Activated CD4-positive, alpha-beta memory T cell treated with anti-CD3 and anti-CD28 coated beads for 36 hours (primary cell): Measurements from ENCODE around the gene SLC15A5. TPM values are rescaled to one million over a fixed set of nuclear protein-coding genes. Genes with fewer than 3 reads are reported as not detected.

Experiments used
- CTCF ChIA-PET: fragments of 350-600 bp; sonication (Branson Sonifier 250); formaldehyde crosslinking; loops from one replicate; lab custom pipeline; 2021; ENCODE audit warnings: antibody characterized with exemption, inconsistent platforms; lab: Charles Lee
- POLR2A ChIA-PET: fragments of 350-600 bp; sonication (Branson Sonifier 250); formaldehyde crosslinking; loops from one replicate; lab custom pipeline; 2021; ENCODE audit warnings: antibody characterized with exemption; lab: Charles Lee
- DNase-seq: peaks from one replicate; pipeline ENCODE4 v3.0.0-alpha.2; 2020
- H3K27ac Mint-ChIP-seq: one replicate; pipeline ENCODE4 v1.8.0; 2021; ENCODE audit warnings: mixed read lengths
- H3K27me3 Mint-ChIP-seq: one replicate; pipeline ENCODE4 v1.8.0; 2021; ENCODE audit warnings: mixed read lengths
- H3K36me3 Mint-ChIP-seq: one replicate; pipeline ENCODE4 v1.8.0; 2021; ENCODE audit warnings: mixed read lengths
- H3K4me1 Mint-ChIP-seq: one replicate; pipeline ENCODE4 v1.8.0; 2021; ENCODE audit warnings: low read depth, mixed read lengths
- H3K4me3 Mint-ChIP-seq: one replicate; pipeline ENCODE4 v1.8.0; 2021; ENCODE audit warnings: mild to moderate bottlenecking, mixed read lengths
- H3K9me3 Mint-ChIP-seq: one replicate; pipeline ENCODE4 v1.8.0; 2021; ENCODE audit warnings: mixed read lengths
- intact Hi-C: fragments of 100-400 bp; cut with micrococcal nuclease; formaldehyde crosslinking; loops from one replicate; pipeline ENCODE4 v1.15.1; 2023
- total RNA-seq, 2 experiments: library from RNA; stranded (reverse); gene quantifications; one replicate each; pipeline ENCODE4 v1.2.3, GENCODE V29; 2021

Gene SLC15A5
- total RNA-seq, 2 experiments from 2014 or later: not detected

DNA sequence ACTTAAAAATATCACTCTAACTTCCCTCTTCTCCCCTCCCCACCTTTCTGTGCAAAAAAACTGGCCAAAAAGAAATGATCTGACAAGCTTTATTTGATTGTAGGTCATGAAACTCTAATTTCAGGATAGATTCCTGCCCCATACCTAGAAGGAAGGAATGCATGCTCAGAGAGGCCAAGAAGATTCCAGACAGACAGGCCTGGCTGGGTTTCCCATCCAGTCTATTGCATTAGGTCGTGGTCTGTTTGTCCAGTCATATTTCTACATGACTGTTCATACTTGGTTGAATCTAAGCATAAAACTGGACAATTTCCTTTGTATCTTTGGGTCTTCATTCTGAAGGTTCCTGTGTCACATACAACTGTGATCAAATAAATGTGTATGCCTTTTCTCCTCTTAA, 20.0 kb upstream of the SLC15A5 start:
- ChIA-PET POLR2A (no interaction called here), CTCF (no interaction called here)
- Mint-ChIP-seq H3K27me3 (no peaks in the 10 kb centered on the region), H3K36me3 (no peaks in the 10 kb centered on the region), H3K4me1 (no peaks in the 10 kb centered on the region), H3K4me3 (no peak overlapping the region), H3K9me3 (peaks cover 2% of the 10 kb centered on the region), H3K27ac (no peak overlapping the region)
- no peak for DNase-seq
- intact Hi-C loops: no loop called here

DNA sequence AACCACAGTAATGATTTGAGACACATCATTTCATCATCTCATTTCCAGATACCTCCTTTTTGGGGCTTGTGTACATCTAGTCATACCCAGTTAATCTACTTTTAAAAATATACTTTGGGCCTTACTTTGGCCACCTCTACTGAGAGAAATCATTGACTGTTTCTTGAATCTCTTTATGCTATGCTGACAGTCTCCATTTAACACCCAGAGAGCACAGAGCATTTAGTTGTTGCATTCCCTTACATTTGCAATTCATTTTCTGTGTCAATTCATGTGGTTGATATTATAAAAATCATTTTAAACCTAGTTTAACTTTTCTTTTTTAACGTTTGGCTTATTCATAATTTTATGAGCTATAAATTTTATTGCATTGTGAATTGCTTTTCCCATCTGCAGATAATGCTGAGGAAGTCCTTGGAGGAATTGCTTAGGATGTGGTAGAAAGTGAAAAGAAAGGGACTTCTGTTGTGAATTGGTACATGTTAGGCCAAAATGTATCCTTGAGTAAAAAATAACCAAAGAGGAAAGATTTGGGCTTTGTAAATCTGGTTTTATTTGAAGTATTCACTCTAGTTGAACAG, 17.0 kb upstream of the SLC15A5 start:
- DNase-seq: no peak
- H3K4me1 Mint-ChIP-seq: no peaks in the 10 kb centered on the region
- H3K36me3 Mint-ChIP-seq: no peaks in the 10 kb centered on the region
- no peaks in the 10 kb centered on the region for H3K27me3 Mint-ChIP-seq
- ChIA-PET POLR2A (no interaction called here), CTCF (no interaction called here)
- no peak overlapping the region for H3K27ac Mint-ChIP-seq
- no peak overlapping the region for H3K4me3 Mint-ChIP-seq
- intact Hi-C loops: no loop called here
- peaks cover 6% of the 10 kb centered on the region for H3K9me3 Mint-ChIP-seq

DNA sequence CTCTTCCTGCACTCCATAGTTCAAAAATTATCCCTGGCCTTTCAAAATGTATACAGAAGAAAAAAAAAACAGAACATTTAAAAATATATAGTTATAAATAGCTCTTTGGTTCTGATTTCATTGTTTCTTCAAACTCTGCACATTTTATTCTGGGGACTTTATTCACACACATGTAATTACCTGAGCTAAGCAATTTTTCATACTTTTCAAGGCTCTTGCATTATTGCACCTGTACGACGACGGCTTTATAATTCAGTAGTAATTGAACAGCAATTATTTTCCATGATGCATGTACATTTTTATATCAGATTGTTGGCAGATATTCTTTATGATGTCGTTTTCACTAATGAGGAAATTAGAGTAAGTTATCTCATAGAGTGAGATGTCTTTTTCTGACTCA, 13.5 kb upstream of the SLC15A5 start:
- Mint-ChIP-seq H3K27ac (no peak overlapping the region), H3K27me3 (no peaks in the 10 kb centered on the region), H3K4me1 (no peaks in the 10 kb centered on the region), H3K4me3 (no peak overlapping the region), H3K36me3 (no peaks in the 10 kb centered on the region), H3K9me3 (peaks cover 7% of the 10 kb centered on the region)
- no peak for DNase-seq
- intact Hi-C loops: no loop called here
- POLR2A ChIA-PET: no interaction called here
- CTCF ChIA-PET: no interaction called here

DNA sequence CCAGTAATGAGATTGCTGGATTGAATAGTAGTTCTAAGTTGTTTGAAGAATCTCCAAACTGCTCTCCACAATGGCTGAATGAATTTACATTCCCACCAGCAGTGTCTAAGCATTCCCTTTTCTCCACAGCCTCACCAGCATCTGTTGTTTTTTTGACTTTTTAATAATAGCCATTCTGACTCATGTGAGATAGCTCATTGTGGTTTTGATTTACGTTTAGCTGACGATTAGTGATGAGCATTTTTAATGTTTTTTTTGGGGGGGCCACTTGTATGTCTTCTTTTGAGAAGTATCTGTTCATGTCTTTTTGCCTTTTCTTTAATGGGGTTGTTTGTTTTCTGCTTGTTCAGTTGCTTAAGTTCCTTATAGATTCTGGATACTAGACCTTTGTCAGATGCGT, 8.1 kb upstream of the SLC15A5 start:
- peaks cover 14% of the 10 kb centered on the region for H3K9me3 Mint-ChIP-seq
- ChIA-PET POLR2A (no interaction called here), CTCF (no interaction called here)
- H3K36me3 Mint-ChIP-seq: no peaks in the 10 kb centered on the region
- no peak overlapping the region for H3K4me3 Mint-ChIP-seq
- no peaks in the 10 kb centered on the region for H3K4me1 Mint-ChIP-seq
- intact Hi-C loops: no loop called here
- DNase-seq: no peak
- H3K27me3 Mint-ChIP-seq: no peaks in the 10 kb centered on the region
- H3K27ac Mint-ChIP-seq: no peak overlapping the region

DNA sequence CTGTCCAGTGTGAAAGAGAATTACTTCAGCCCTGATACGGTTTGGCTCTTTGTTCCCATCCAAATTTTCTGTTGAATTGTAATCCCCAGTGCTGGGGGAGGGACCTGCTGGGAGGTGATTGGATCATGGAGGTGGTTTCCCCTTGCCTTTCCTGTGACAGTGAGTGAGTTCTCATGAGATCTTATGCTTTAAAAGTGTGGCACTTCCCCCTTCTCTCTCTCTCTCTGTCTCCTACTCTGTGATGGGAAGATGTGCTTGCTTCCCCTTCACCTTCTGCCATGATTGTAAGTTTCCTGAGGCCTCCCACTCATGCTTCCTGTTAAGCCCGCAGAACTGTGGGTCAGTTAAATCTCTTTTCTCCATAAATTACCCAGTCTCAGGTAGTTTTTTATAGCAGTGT, 5.5 kb upstream of the SLC15A5 start:
- ChIA-PET CTCF (no interaction called here), POLR2A (no interaction called here)
- intact Hi-C loops: no loop called here
- Mint-ChIP-seq H3K9me3 (peaks cover 14% of the 10 kb centered on the region), H3K4me1 (no peaks in the 10 kb centered on the region), H3K36me3 (no peaks in the 10 kb centered on the region), H3K27me3 (no peaks in the 10 kb centered on the region), H3K4me3 (no peak overlapping the region), H3K27ac (no peak overlapping the region)
- DNase-seq: no peak

DNA sequence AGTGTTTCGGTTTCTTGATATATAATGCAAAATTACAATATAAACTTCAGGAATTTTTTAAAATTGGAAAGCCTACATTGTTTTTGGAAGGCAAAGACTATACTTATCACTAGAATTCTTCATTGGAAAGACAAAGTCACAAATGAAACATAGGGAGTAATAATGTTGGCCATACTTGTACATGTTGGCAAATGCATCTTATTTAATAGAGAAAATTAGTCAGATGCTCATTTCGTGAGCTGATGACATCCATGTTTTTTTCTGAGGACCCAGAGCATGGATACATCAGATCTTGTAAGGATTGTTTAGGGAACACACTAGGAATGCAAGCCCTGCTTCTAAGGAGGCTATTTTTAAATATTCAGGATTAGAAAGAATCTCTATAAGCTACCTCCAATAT, 4.6 kb upstream of the SLC15A5 start:
- H3K4me3 Mint-ChIP-seq: no peak overlapping the region
- H3K27me3 Mint-ChIP-seq: no peaks in the 10 kb centered on the region
- ChIA-PET POLR2A (no interaction called here), CTCF (no interaction called here)
- peaks cover 11% of the 10 kb centered on the region for H3K9me3 Mint-ChIP-seq
- no peak overlapping the region for H3K27ac Mint-ChIP-seq
- no peaks in the 10 kb centered on the region for H3K4me1 Mint-ChIP-seq
- intact Hi-C loops: no loop called here
- DNase-seq: no peak
- no peaks in the 10 kb centered on the region for H3K36me3 Mint-ChIP-seq

DNA sequence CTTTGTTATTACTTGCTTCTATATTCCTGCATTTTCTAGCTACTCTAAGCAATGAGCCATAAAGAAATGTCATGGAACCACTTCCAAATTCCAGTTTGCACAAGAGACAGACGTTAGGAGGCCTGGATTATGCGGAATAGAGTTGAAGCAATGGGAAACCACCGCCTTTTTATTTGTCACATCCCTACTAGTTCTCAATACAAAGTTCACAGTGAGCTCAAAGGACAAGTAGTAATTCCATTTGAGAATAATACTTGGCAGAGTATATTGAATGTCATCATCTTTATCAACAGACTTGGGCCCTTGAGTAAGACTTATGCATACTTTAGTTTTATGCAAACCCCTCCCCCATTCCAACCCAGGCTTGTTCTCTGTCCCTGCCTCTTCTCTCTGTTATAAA, 3.7 kb upstream of the SLC15A5 start:
- Mint-ChIP-seq H3K4me1 (no peaks in the 10 kb centered on the region), H3K36me3 (no peaks in the 10 kb centered on the region), H3K9me3 (peaks cover 11% of the 10 kb centered on the region), H3K27me3 (no peaks in the 10 kb centered on the region), H3K27ac (no peak overlapping the region), H3K4me3 (no peak overlapping the region)
- DNase-seq: no peak
- ChIA-PET CTCF (no interaction called here), POLR2A (no interaction called here)
- intact Hi-C loops: no loop called here

DNA sequence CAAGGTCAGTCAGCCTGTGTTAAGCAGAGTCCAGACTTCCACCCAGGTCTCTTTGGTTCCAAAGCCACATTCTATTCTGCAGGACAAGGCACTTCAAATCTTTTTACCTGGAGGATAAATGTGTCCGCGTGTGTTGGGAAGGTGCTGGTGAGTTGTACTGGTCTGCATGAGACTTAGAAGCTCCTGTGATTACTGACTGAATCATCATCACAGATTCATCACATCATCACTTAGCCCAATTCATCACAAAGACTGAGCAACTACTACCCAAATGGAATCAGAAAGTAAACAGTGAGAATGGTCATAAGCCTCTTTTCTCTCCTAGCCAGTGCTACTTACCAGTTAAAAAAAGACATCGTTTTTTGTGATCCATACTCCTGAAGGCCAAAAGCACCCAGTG, 5.3 kb downstream of the SLC15A5 start:
- Mint-ChIP-seq H3K4me3 (no peak overlapping the region), H3K27ac (no peak overlapping the region), H3K4me1 (no peaks in the 10 kb centered on the region), H3K9me3 (no peaks in the 10 kb centered on the region), H3K27me3 (no peaks in the 10 kb centered on the region), H3K36me3 (no peaks in the 10 kb centered on the region)
- POLR2A ChIA-PET: no interaction called here
- DNase-seq: no peak
- intact Hi-C loops: no loop called here
- CTCF ChIA-PET: no interaction called here

DNA sequence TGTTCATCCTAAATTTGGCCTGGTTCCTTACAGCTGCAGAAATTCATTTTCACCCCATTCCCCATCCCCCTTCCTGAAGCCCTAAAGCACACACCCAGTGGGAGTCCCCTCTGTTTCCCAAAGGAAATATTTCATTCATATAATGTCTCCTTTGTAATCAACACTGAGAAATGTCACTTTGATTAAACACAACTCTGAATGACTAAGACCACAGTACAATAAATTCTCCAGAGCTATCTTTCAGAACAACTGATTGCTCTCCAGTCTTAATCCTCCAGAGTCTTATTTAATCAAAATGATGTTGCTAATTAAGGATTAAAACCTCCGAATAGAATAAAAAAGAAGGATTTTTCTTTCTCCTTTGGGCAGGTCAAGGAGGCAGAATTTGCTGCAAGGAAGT, 6.4 kb downstream of the SLC15A5 start:
- ChIA-PET CTCF (no interaction called here), POLR2A (interaction anchor here (0.5 kb wide), 1 partner anchor 219 kb away, joined by 3 read pairs; no protein-coding TSS in a partner anchor)
- Mint-ChIP-seq H3K9me3 (no peaks in the 10 kb centered on the region), H3K4me3 (no peak overlapping the region), H3K27me3 (no peaks in the 10 kb centered on the region), H3K27ac (no peak overlapping the region), H3K36me3 (no peaks in the 10 kb centered on the region), H3K4me1 (no peaks in the 10 kb centered on the region)
- no peak for DNase-seq
- intact Hi-C loops: no loop called here

DNA sequence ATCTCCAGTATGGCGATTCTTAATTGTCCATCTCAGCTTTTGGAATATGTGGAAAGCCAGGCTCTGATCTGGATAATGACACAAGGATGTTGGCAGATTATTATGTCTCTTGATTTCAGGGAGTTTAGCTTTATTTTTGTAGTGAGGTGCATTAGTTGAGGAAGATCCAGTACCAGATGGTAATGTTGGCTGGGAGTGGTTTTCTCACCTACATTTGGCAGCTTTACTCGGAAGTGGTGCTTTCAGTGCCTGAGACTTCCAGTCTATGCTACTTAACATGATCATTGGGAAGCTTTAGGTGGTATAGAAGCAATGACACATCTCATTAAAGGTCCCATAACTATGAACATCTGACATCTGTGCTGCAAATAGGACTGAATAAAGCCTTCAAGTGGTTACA, 7.5 kb downstream of the SLC15A5 start:
- intact Hi-C loops: no loop called here
- Mint-ChIP-seq H3K4me3 (no peak overlapping the region), H3K9me3 (peaks cover 4% of the 10 kb centered on the region), H3K36me3 (no peaks in the 10 kb centered on the region), H3K4me1 (no peaks in the 10 kb centered on the region), H3K27ac (no peak overlapping the region), H3K27me3 (no peaks in the 10 kb centered on the region)
- CTCF ChIA-PET: no interaction called here
- POLR2A ChIA-PET: no interaction called here
- no peak for DNase-seq

DNA sequence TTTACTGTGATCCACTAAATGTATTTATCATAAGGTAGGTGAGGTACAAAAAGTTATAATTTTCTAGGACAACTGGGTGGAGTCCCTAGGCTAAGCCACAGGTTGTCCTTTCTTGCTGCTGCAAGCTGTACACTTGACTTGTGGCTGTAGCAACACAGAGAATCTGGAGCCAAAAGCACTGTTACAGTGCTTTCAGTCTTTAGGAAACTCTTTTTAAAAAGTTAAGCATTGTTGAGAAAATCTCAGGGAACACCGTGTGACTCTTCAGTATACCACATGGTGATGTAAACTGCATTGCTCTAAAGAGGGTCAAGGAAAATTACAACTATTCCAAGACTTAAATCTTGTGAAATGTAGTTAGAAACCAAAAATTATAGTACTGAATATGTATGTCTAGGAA, 11.4 kb downstream of the SLC15A5 start:
- H3K9me3 Mint-ChIP-seq: peaks cover 12% of the 10 kb centered on the region
- DNase-seq: no peak
- H3K4me1 Mint-ChIP-seq: no peaks in the 10 kb centered on the region
- no peak overlapping the region for H3K4me3 Mint-ChIP-seq
- ChIA-PET CTCF (no interaction called here), POLR2A (no interaction called here)
- H3K27me3 Mint-ChIP-seq: no peaks in the 10 kb centered on the region
- intact Hi-C loops: no loop called here
- H3K36me3 Mint-ChIP-seq: no peaks in the 10 kb centered on the region
- H3K27ac Mint-ChIP-seq: no peak overlapping the region

DNA sequence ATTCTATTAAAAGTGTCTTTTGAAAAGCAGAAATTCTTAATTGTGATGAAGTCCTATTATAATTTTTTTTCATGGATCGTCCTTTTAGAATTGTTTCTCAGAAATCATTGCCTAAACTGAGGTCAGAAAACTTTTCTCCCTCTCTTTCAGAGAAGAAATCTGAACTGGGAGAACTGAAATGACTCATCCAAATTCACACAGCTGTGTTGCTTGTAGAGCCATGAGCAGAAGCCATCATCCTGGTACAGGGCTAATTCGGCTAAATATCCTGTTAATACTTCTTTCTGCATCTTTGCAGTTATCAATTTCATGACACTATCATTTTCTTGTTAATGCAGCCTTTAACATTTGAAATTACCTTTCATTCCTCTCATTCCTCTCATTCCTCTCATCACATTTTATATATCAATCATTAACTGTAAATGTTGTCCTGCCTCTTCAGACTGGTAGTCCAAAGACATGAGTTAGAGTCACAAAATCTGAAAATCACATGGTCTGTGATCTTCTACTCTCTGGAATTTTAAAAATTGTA, 15.5 kb downstream of the SLC15A5 start:
- H3K27ac Mint-ChIP-seq: no peak overlapping the region
- intact Hi-C loops: no loop called here
- no peaks in the 10 kb centered on the region for H3K27me3 Mint-ChIP-seq
- H3K4me3 Mint-ChIP-seq: no peak overlapping the region
- H3K4me1 Mint-ChIP-seq: no peaks in the 10 kb centered on the region
- ChIA-PET POLR2A (no interaction called here), CTCF (no interaction called here)
- H3K9me3 Mint-ChIP-seq: peaks cover 12% of the 10 kb centered on the region
- no peak for DNase-seq
- H3K36me3 Mint-ChIP-seq: no peaks in the 10 kb centered on the region

DNA sequence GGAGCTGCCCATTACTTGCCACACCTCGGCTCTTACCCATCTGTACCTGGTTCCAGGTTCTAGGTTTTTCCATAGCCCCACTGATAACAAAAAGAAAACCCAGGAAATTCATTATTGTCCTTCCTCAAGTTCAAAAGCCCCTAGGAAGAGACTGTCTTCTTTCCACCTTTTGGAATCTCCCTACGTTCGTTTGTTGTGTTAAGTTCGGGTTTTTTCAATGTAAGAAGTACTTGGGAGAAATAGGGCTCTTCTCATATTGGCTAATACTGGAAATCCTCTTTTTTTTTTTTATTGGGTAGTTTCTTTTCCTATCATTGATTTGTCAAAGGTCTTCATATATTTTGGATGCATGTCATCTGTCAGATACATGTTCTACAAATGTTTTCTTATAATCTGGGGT, 17.3 kb downstream of the SLC15A5 start:
- Mint-ChIP-seq H3K27me3 (no peaks in the 10 kb centered on the region), H3K9me3 (peaks cover 10% of the 10 kb centered on the region), H3K4me3 (no peak overlapping the region), H3K27ac (no peak overlapping the region), H3K36me3 (no peaks in the 10 kb centered on the region), H3K4me1 (no peaks in the 10 kb centered on the region)
- ChIA-PET CTCF (no interaction called here), POLR2A (no interaction called here)
- intact Hi-C loops: no loop called here
- no peak for DNase-seq
